HG02588 (cell line): Measurements from ENCODE around the gene LRCH4.

Source experiments
- ATAC-seq: cut with Tn5 transposase; IDR thresholded peaks from one replicate; pipeline ENCODE4 v1.9.1; 2021; ENCODE audit warnings: mild to moderate bottlenecking, moderate library complexity; ENCODE audit not compliant: unreplicated experiment

LRCH4 gene

GRCh38 chr7:100606313-100606712 lies 20.4 kb upstream of the LRCH4 start:
- no peak for ATAC-seq

DNA sequence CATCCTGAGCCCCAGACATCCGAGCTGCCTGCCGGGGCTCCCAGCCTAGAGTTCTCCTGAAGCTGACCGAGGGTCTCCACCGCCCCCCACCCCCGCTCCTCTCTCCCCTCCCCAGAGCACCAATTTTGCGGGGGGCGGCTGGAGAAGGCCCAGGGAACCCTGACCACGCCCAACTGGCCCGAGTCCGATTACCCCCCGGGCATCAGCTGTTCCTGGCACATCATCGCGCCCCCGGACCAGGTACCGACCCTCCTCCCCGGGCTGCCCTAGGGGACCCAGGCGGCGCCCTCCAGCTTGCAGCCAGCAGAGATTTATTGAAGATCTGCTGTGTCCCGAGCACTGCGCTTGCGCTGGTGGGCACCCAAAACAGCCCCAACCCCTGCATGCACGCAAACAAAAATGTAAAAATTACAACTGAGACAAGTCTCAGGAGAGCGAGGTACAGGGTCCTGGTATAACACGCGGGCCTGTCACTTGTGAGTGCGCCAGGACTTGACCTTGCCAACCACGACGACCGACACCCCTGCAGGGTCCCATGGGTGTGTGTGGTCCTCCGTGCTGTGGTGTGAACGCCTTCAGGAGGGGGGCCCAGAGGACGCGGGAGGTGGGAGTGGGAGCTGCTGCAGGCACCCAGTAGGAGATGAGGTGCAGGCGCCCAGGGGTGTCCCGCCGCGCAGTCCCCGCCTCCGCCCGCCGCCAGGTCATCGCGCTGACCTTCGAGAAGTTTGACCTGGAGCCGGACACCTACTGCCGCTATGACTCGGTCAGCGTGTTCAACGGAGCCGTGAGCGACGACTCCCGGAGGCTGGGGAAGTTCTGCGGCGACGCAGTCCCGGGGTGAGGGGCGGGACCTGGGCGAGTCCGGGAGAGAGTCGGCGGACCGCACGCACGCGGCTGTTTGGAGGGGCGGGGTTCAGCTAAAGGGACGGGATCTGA lies 19.3 kb upstream of the LRCH4 start:
- no peak for ATAC-seq

DNA sequence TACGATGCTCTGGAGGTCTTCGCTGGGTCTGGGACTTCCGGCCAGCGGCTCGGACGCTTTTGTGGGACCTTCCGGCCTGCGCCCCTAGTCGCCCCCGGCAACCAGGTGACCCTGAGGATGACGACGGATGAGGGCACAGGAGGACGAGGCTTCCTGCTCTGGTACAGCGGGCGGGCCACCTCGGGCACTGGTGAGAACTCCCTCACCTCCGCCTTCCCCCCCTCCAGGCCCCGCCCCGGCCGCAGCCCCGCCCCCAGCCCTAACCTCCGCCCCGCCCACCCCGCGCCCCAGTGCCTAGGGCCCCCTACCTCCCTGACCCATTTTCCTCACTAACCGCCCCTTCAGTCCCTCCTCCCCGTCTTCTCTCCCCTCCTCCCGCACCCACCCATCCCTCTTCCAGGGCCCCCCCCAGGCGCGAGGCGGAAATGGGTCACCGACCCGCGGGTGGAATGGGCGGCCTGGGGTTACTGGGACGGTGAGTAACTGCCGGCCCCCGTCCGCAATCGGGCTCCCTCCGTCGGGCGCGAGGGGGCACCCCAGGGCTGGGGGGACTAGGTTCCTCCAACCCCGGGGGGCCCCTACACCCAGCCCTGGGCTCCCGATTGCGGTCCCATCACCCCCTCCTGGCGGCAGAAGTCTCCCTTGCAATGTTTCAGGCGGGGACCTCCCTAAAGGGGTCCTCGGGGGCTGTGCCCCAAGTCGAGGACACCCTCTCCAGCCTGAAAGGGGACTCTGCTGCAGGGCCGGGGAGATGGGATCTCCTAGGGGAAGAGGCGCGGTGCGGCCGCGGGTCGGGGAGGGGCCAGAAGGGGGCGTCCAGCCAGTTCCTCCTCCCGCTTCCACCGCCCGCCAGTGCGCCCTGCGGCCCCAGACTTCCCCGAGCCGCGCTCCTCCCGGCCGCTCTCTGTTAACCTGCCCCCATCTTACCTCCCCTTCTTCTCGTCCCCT lies 18.4 kb upstream of the LRCH4 start:
- ATAC-seq: peak; percentile 45

GRCh38 chr7:100603726-100604027 lies 17.7 kb upstream of the LRCH4 start:
- ATAC-seq: no peak

- ATAC-seq: no peak
Observed at GRCh38 chr7:100602889-100603725, 17.2 kb upstream of the LRCH4 start.

DNA sequence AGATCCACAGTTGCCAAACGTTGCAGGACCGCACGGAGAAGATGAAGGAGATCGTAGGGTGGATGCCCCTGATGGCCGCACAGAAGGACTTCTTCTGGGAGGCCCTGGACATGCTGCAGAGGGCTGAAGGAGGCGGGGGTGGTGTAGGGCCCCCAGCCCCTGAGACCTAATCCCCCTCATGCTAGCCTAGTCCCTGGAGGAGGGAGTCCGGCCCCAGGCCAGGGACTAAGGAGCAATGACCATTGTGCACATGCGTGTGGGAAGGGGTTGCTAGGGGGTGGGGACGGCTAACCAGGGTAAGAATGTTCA lies 14.8 kb upstream of the LRCH4 start:
- ATAC-seq: no peak

- no peak for ATAC-seq
Observed at GRCh38 chr7:100599911-100600729, 14.2 kb upstream of the LRCH4 start.

DNA sequence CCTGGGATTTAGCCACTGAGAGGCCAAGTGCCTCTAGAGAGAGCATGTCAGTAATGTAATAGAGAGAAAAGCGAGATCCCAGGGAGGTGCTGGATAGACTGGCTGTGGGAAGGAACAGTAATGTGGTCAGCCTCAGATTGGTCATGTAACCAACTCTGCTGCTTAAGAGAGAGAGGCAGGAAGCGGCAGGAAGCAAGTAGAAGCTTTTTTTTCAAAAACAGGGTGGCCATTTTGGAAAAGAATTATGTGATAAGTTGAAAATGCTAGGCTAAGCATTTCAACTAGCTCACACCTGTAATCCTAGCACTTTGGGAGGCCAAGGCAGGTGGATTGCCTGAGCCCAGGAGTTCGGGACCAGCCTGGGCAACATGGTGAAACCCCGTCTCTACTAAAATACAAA lies 12.5 kb upstream of the LRCH4 start:
- ATAC-seq: no peak

DNA sequence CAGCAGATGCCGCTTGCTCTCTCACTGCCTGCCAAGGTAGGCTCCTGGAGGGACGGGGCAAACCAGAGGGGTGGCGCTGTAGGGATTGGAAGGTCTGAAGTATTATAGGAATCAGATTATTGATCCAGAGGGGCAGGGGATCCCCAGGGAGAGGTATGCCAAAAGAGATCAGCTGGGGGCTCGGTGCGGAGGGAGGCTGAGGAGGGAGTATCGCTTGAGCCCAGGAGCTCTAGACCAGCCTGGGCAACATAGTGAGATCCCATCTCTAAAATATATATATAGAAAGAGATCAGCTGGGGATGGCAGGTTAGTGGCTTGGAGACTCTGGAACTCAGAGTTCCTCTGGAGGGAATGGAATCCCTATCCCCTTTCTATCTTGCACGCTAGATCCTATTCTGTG lies 9.3 kb upstream of the LRCH4 start:
- no peak for ATAC-seq

DNA sequence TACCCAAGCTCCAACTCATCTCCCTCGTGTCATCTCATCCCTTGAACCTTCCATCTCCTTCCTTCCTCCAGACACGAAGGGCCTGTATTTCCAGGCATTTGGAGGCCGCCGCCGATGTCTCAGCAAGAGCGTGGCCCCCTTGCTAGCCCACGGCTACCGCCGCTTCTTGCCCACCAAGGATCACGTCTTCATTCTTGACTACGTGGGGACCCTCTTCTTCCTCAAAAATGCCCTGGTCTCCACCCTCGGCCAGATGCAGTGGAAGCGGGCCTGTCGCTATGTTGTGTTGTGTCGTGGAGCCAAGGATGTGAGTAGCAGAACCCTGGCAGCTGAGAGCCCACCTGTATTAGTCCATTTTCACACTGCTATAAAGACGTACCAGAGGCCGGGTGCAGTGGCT lies 5.7 kb upstream of the LRCH4 start:
- no peak for ATAC-seq

DNA sequence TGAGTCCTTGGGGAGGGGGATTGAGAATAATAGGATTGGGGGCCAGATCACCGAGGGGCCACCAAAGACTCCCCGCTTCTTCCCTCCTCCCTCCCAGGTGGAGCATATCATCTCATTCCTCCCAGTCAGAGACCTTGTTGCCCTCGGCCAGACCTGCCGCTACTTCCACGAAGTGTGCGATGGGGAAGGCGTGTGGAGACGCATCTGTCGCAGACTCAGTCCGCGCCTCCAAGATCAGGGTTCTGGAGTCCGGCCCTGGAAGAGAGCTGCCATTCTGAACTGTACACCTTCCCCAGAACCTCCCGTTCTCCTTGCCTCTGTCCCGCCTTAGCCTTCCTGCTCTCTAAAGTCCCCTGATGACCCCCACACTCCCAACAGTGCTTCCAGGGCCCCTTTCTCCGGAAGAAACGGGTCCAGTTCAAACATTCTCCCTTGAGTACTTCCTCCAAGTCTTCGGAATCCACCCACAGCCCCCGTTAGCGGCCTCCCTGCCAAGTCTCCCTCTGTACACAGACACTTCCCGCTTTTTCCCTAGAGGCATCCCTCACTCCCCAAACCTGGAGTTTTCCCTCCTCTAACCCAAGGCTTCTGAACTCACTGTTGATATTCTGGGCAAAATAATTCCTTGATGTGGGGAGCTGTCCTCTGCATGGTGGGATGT lies 4.3 kb upstream of the LRCH4 start:
- no peak for ATAC-seq

DNA sequence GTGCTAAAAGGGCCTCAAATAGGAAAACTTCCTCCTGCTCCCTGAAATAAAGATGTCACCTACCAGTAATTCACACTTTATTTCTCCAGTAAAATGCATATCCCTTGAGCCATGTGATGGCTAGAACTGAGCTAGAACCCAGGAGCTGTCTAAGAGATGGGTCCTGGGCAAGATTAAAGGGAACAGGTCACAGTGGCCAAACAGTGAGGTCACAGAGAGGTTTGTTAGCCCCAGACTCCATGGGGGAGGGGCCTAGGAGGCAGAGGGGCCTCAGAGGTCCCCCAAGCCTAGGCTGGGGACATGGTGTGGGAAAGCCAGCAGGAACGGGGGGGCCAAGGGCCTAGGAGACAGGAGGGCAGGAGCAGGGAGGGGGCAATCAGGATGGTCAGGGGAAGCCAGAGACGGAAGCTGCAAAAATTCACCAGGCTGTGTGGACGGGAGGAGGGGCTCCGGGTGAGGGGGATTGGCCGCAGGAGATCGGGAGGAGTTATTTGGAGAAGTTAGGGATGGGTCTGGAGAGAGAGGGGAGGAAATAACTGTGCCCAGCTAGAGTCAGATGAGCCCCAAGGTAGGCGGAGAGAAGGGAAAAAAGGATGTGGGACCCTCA lies 3.5 kb upstream of the LRCH4 start:
- ATAC-seq: no peak

DNA sequence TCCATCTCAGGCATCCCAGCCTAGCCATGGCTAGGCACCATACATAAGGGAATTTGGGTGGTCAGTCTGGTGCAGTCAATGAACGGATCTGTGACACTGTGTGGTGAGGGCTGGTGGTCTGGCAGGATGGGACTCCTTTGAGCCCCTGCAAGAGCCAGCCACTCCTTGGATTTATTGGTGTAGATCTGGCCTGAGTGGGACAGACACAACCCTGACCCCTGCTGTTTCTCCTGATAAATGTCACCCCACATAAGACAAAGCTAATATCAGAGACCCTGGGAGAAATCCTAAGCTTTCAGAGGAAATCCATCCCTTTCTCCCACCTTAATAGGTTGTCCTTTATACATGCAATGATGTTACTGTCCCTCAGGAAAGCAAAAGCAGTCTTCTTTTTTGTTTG lies 2.5 kb upstream of the LRCH4 start:
- no peak for ATAC-seq

- peak; percentile 82 for ATAC-seq
Observed at GRCh38 chr7:100586266-100587025, 517 bp upstream of the LRCH4 start, which contains the start of gene FBXO24. FBXO24 (plus strand) TSS chr7:100586328; CDS start chr7:100586626, 298 bp downstream.

DNA sequence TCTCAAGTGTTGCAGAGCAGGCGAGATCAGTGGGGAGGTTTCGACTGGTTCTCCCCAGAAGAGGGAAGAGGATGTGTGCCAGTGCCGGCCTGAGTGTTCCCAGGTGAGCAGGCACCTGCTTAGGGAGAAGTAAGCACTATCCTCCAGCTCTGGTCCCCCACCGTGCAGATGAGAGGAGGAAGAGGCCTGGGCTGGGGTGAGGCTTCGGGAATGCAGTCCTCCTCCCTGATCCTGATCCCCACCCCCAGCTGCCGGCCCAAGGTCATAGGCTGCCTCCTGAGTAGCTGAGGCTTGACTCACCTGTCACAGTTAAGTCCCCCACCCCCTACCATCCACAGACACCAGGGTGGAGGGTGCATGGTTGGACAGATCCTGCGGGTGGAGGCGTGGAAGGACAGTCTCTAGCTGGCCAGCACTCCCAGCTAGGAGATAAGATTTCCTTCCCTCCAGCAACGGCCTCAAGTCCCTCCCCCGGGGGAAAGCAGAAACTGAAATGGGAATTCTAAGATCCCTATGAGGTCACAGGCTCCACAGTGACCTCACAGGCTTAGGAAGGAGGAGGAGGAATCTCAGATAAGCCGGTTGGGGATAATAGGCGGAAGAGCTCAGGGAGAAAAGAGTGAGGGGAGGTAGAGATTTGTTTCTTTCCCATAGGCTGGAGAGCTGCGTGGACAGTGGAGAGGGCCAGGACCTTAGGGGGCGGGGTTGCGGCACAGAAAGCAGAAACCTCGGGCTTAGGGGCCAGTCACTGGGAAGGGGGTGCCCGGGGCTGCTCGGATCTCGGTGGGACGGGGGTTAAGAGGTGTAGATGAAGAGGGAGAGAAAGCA lies 1.0 kb downstream of the LRCH4 start:
- ATAC-seq: no peak

DNA sequence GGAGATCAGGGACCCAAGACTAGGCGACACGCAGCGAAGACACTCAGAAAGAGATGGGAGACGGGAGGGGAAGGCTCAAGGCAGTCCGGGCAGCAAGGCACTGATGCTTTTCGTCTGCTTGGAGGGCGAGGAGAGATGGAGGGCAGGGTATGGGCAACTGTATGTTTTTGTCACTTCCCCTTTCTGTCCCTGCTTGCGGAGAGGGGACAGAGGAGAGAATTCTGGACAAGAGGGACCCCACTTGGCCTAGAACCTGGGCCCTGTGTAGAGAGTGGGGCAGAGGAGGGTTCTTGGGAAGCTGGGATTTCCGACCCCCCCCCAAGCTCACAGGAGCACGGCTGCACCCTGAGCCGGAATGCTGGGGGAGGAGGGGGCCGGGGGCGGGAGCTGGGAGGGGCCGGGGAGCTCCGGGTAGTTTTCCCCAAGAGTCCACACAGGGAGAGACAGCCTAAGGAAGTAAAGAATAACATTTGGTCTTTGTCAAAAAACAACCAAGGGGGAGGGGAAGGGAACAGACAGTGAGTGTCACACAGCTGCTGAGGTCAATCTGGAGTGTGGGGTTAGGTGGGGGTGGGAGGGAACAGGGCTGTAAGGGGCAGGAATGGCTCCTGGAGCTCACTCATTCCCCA lies 1.8 kb downstream of the LRCH4 start:
- ATAC-seq: no peak
